Left lung (tissue), 10 donors: Measurements from ENCODE around the gene TTC9. TPM values are rescaled to one million over a fixed set of nuclear protein-coding genes. Genes with fewer than 3 reads are reported as not detected.
A peak's percentile ranks its signal among the peaks of the same experiment; 100 is the strongest.

Source experiments
- ATAC-seq: fragments of 200-7000 bp; cut with Tn5 transposase; one replicate; pipeline ENCODE4 v1.9.1; 2020; ENCODE audit warnings: moderate library complexity
- DNase-seq, 4 donors: peaks; one replicate each; pipeline ENCODE4 v3.0.0-alpha.2; 2013 to 2020
- H3K27ac ChIP-seq, 2 donors: fragments of 200-600 bp; sonication (generic) in 1 of 2; one replicate each; pipeline versions ENCODE4 v1.5.0 to v1.8.0; 2020 to 2021
- H3K27me3 ChIP-seq, 2 donors: fragments of 200-600 bp; sonication (generic) in 1 of 2; one replicate each; pipeline versions ENCODE4 v1.5.0 to v1.8.0; 2020 to 2021
- H3K36me3 ChIP-seq, 2 donors: fragments of 200-600 bp; sonication (generic) in 1 of 2; one replicate each; pipeline versions ENCODE4 v1.5.0 to v1.8.0; 2020 to 2021
- H3K4me1 ChIP-seq, 2 donors: fragments of 200-600 bp; one replicate each; pipeline ENCODE4 v1.8.0; 2021
- H3K4me3 ChIP-seq, 2 donors: fragments of 200-600 bp; sonication (generic) in 1 of 2; one replicate each; pipeline versions ENCODE4 v1.5.0 to v1.8.0; 2020 to 2021; ENCODE audit warnings: mild to moderate bottlenecking in 1 of 2
- H3K9me3 ChIP-seq, 2 donors: fragments of 200-600 bp; sonication (generic) in 1 of 2; one replicate each; pipeline versions ENCODE4 v1.5.0 to v1.8.0; 2020 to 2021
- intact Hi-C, 2 donors: fragments of 100-400 bp; cut with DNase I; formaldehyde crosslinking; loops; one replicate each; pipeline versions ENCODE4 v1.11.2 to v1.14.2; 2022
- polyA plus RNA-seq, 6 donors: library from polyadenylated mRNA; unstranded; fragments of 120-200 nt; gene quantifications; one replicate each; pipeline ENCODE4 v1.2.1, GENCODE V29; 2013; ENCODE audit not compliant: insufficient read length in 6 of 6
- total RNA-seq, 2 donors: library from RNA; stranded (reverse); fragmentation: NEBNext Ultra II Directional; extraction: Animal tissue kit (Norgen Biotek cat#: 25700); gene quantifications; one replicate each; pipeline ENCODE4 v1.2.1, GENCODE V29; 2021
- TF ChIP-seq, protein P1 (sequence below), 2 donors: fragments of 200-600 bp; sonication (generic) in 1 of 2; IDR thresholded peaks; one replicate each; pipeline versions ENCODE4 v1.5.0 to v1.8.0; 2021; ENCODE audit warnings: antibody characterized with exemption in 2 of 2
- donor health status: DM: no; HTN: yes; CAD: no.
- donor health status: DM: no; HTN: no; CAD: no.

Gene TTC9
- total and polyA plus RNA-seq, 8 donors: 4.8 to 10.4 (median 9.4) TPM

DNA sequence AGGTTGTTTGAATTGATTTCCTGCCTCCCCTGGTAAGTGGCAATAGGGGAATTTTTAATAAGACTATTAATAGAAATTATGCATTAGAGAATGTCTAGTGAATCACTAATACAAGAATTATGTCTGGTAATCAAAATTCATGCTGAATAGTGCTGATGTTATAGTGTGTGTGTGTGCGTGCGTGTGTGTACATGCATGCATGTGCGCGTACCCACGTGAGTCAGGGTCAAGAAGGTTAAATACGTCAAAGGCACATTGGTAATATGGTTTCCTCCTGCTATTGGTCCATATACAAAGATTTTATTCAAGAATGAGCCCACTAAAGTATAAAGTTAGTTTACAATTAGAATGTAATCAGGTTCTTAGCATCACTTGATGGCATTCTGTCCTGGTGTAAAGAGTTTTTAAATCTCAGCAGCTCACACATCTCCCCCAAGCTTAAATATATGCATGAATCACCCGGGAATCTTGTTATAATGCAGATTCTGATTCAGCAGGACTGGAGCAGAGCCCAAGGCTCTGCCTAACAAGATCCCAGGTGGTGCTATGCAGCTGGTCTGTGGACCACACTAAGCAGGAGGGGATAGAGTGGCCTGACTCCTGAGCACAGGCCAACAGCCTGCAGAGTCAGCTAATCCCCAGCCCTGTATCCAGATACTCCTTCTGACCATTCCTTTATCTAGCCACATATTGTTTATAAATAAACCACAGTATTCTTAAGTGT, 43.9 kb downstream of the TTC9 start:
- TF ChIP-seq, protein P1, sequence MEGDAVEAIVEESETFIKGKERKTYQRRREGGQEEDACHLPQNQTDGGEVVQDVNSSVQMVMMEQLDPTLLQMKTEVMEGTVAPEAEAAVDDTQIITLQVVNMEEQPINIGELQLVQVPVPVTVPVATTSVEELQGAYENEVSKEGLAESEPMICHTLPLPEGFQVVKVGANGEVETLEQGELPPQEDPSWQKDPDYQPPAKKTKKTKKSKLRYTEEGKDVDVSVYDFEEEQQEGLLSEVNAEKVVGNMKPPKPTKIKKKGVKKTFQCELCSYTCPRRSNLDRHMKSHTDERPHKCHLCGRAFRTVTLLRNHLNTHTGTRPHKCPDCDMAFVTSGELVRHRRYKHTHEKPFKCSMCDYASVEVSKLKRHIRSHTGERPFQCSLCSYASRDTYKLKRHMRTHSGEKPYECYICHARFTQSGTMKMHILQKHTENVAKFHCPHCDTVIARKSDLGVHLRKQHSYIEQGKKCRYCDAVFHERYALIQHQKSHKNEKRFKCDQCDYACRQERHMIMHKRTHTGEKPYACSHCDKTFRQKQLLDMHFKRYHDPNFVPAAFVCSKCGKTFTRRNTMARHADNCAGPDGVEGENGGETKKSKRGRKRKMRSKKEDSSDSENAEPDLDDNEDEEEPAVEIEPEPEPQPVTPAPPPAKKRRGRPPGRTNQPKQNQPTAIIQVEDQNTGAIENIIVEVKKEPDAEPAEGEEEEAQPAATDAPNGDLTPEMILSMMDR (IDR thresholded peaks at IDR 0.05): no peak
- Histone ChIP-seq H3K9me3 (no peaks in the 10 kb centered on the region), H3K4me3 (no peak overlapping the region), H3K4me1 (no peaks in the 10 kb centered on the region), H3K27me3 (no peaks in the 10 kb centered on the region), H3K36me3 (no peaks in the 10 kb centered on the region), H3K27ac (no peak overlapping the region)
- no peak for ATAC-seq
- DNase-seq: no peak
- intact Hi-C loops: no loop called here

DNA sequence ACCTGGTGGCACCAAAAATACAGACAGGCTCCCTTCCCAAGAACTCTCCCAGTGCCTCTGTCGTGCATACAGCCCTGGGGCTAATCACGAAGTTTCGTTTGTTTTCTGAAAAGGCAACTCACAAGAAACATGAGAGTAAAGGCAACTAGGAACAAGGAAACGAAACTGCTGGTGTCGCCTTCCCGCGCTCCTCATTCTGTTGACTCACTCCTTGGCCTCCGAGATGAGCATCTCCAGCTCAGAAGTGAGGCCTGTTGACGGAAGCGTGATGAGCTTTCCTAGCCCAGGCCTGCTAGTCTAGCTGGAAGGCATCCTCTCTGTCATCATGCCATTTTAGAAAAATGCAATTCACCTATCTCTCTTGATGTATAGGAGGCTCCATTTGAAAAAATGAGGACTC, 50.5 kb downstream of the TTC9 start:
- no peaks in the 10 kb centered on the region for H3K9me3 ChIP-seq
- no peaks in the 10 kb centered on the region for H3K36me3 ChIP-seq
- no peak overlapping the region for H3K4me3 ChIP-seq
- TF ChIP-seq, protein P1 (IDR thresholded peaks at IDR 0.05): no peak
- H3K4me1 ChIP-seq: peaks cover 0 to 2% of the 10 kb centered on the region in 2 donors
- no peaks in the 10 kb centered on the region for H3K27me3 ChIP-seq
- ATAC-seq: peak; percentile 50
- peak overlapping the region in 1 of 2 donors; percentile 57 for H3K27ac ChIP-seq
- peak in 1 of 4 donors; percentile 51 for DNase-seq
- intact Hi-C loops: no loop called here

DNA sequence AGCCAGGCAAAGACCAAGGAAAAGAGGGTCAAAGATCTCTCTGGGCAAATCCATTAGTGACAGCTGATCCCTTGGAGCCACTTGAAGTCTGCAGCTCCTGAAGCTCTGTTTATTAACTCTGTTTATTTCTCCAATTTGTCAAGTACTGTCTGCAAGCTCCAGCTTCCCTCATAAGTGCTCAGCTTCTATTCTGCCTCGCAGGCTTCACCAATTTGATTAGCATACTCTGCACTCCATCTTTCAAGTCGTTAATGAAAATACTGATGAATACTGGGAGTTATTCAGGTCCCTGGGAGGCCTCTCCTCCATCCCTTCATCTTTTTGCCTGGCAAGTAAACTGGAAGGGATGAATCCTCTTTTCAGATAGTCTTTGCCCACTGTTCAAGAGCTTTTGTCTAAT, 54.3 kb downstream of the TTC9 start:
- no peak overlapping the region for H3K27ac ChIP-seq
- no peaks in the 10 kb centered on the region for H3K9me3 ChIP-seq
- no peaks in the 10 kb centered on the region for H3K27me3 ChIP-seq
- TF ChIP-seq, protein P1 (IDR thresholded peaks at IDR 0.05): no peak
- no peak for DNase-seq
- no peaks in the 10 kb centered on the region for H3K36me3 ChIP-seq
- intact Hi-C loops: no loop called here
- no peak for ATAC-seq
- H3K4me3 ChIP-seq: no peak overlapping the region
- H3K4me1 ChIP-seq: peaks cover 0 to 16% of the 10 kb centered on the region in 2 donors

DNA sequence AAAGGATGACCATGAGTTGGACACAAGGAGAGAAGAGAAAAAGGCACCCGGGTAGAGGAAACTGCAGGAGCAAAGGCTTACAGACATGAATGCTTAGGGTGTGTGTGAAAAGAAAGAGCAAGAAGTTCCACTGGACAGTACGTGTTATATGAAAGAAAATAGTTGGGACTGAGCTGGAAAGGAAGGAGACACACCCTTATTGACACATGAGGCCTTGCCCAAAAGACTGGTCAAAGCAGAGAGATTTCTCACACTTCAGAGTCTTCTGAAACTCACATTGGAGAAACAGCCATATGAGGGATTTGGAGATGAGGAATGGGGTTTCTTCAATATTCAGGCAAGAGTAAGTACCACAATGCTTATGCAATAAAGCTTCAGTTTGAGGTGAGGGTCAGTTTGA, 56.0 kb downstream of the TTC9 start:
- TF ChIP-seq, protein P1 (IDR thresholded peaks at IDR 0.05): no peak

DNA sequence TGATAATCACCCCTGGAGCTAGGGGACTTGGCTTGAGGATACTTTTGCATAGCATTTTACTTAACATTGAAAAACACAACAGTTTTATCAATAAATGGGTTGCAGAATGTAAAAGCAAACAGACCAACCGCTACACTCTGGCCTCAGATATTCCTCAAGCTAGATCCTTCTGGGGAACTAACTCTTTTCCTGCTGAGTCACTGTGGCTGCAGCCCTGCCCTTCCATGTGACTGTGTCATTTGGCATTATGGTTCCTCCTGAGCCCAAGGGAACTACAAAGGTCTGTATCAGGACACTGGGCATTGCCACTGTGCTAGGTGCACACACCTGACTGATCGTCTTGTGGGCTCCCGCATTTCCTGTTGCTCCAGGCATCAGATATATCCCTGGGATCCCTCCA, 56.6 kb downstream of the TTC9 start:
- Histone ChIP-seq H3K27ac (peak overlapping the region in 1 of 2 donors; percentile 50), H3K9me3 (no peaks in the 10 kb centered on the region), H3K36me3 (no peaks in the 10 kb centered on the region), H3K4me3 (no peak overlapping the region), H3K27me3 (no peaks in the 10 kb centered on the region), H3K4me1 (peaks cover 0 to 16% of the 10 kb centered on the region in 2 donors)
- intact Hi-C loops: no loop called here
- TF ChIP-seq, protein P1 (IDR thresholded peaks at IDR 0.05): no peak
- DNase-seq (peak in 2 of 4 donors; percentile 54 to 80), ATAC-seq (peak; percentile 85)

More for the DNA sequence above, 56.0 kb downstream of the TTC9 start:
- Histone ChIP-seq H3K36me3 (no peaks in the 10 kb centered on the region), H3K4me3 (no peak overlapping the region), H3K27ac (peak overlapping the region in 1 of 2 donors; percentile 50), H3K4me1 (peaks cover 0 to 16% of the 10 kb centered on the region in 2 donors), H3K27me3 (no peaks in the 10 kb centered on the region), H3K9me3 (no peaks in the 10 kb centered on the region)
- no peak for DNase-seq
- peak; percentile 59 for ATAC-seq
- intact Hi-C loops: no loop called here
